IPS DF 4.7 (cell line): Measurements from ENCODE around the gene SLC25A28.

Experiments
- DNase-seq: peaks from one replicate; pipeline ENCODE4 v3.0.0-alpha.2; 2013; ENCODE audit warnings: low spot score; ENCODE audit errors: extremely low read depth

SLC25A28 gene

DNA sequence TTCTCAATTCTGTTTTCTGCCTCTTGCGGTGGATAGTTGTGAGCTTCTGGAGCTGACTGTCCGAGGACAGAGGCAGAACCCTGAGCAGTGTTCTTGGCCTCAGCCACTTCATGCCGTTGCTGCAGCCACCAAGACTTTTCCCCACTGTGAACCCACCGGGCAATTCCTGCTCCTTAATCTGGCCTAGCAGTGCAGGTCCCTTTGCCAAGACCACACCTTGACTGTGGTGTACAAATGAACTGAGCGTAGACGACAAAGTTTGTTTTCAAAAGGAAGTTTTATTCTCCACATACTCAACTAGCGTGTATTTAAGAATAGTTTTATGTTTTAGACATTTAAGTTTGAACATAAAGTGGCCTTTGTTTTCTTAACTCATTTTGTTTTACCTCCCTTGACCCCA, 29.4 kb downstream of the SLC25A28 start:
- no peak for DNase-seq

DNA sequence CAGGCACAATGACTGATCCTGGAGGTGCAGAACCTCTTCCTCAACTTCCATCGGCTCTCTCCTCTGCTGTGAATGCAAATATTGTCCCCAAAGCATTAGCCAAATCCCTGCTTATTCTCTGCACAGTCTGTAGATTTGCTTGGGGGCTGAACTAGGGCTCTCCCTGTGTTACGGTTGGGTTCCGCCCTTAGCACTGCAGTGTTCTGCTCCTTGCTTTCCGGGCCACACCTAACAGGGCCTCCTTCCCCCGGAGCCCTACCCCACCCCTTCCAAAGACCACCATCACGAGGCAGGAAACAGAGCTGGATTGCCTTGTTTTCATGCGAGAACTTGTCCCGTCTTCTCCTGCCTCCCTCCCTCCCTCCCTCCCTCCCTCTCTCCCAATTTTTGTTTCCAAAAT, 36.6 kb downstream of the SLC25A28 start:
- no peak for DNase-seq

DNA sequence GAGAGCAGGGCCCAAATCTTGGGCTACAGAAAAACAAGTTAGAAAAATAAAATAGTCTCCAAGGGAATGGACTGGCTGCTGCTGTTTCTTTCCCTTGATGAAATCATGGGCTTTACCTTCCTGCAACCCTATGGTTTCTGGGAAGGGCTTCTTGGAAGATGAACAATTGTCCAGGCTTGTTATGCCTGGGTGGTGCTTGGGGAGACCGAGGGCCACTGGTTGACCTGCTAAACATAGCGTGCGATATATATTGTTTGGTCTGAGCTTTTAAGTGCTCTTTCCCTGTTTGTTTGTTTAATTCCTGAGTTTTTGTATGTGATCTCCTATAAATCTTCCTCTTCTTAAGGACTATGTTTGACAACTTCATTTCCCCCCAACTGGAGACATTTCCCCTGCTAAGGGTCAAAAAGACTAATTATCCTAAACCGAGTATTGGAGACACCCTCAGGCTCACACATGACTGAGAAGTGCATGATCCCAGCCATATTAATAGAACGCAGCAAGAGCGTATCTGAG, 37.9 kb downstream of the SLC25A28 start:
- DNase-seq = no peak

DNA sequence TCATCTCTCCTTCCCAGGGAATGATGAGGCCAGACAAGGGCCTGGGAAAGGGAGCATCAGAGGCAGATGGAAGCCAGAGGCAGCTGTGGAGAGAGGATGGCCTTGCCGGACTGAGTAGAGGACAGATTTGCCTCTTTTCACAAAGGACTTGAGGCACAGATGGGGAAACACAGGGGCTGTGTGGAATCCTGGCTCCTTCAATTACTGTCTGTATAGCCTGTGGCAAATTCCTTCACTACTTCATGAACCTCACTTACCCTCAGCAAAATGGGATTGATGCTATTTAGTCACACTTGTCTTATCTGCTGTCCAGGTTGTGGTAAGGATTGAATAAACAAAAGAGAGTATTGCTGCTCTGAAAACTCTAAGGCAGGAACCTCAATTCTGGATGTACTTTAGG, 40.3 kb downstream of the SLC25A28 start:
- DNase-seq = no peak

DNA sequence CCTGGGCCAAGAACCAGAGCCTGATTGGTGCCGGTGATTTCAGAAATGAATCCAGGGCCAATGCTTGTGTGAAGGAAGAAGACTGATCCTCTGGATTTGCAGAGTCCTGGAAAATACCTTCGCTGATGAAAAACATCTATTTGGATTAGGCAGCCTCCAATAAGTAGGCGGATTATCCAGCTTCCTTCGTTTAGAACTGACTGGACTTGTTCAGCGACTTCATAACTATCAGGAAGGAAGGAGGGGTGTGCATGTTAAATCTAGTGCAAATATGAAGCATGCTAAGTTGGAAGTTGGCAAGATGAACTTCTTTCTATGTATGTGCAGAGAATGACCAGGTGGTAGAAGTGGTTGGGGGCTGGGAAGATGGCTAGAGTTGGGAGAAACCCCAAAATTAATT, 46.4 kb downstream of the SLC25A28 start:
- no peak for DNase-seq

DNA sequence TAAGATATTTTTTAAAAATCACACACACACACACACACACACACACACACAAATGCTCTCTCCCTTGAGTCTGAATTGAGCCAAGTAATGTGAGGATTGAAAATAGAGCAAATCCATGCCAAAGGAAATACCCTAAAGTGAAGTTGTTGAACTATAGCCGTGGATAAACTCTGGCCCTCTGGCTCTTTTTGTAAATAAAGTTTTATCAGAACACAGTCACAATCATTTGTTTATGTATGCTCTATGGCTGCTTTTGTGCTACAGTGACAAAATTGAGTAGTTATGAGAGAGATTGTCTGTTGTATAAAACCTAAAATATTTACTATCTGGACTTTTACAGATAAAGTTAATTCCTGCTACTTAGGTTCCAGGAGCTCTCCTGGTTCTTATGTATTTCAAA, 48.4 kb downstream of the SLC25A28 start:
- DNase-seq = no peak

DNA sequence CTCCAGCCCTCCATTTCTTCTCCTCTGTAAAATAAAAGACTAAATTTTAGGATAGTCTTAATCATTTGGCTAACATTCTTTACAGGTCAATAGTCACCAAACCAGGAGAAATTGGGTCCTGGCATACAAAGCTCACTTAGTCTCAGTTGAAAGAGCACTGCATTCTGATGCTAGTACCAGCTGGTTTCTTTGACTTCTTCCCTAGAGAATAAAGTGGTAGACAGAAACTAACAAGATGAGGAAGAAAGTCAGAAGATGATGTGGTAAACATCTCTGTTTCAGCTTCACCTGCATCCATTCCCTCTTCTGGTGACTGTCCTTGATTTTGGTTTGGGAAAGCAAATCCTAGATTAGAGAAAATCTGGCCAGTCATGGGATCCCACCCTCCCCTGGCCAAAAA, 50.3 kb downstream of the SLC25A28 start:
- no peak for DNase-seq

DNA sequence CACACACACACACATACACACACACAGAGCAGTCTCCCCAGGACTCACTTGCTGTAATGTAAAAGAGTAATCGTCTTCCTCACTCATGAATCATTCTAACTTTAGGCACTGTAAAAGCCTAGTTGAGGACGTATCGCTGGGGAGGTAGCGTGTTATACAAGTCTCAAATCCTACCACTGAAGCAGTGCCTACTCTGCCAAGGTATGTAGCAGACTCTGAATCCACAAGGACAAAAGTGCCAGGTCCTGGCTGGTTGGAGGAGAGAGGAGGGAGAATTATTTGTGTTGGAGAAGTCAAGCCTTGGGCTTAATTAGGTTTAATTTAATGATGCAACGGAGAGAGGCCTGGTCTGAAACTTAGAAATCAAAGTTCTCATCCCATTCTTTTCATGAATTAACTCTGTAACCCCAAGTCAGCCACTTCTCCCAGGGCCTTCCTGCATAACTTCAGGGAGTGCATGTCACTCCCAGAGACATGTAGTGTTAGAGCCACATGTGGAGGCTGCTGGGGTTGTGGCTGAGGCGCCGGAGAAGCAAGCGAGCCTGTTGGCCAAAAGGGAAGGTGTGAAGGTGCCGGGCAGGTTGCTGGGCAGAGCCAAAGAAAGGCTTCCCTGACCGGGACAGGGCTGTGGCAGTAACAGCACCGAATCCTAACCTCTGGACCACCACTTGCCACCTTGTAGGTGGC, 50.8 kb downstream of the SLC25A28 start:
- no peak for DNase-seq

DNA sequence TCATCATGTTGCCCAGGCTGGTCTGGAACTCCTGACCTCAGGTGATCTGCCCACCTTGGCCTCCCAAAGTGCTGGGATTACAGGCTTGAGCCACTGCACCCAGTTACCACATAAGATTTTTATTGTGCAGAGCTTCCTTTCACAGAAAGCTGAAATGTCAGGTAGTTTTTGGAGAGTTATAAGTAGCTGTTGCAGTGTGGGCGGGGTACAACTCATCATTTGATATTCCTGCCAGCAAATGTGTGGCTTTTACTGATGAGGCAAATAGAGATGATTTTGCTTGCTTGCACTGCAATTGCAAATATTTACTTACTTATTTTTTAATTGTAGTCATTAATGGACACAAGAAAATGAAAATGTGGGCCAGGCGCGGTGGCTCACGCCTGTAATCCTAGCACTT, 55.1 kb downstream of the SLC25A28 start:
- DNase-seq = no peak

DNA sequence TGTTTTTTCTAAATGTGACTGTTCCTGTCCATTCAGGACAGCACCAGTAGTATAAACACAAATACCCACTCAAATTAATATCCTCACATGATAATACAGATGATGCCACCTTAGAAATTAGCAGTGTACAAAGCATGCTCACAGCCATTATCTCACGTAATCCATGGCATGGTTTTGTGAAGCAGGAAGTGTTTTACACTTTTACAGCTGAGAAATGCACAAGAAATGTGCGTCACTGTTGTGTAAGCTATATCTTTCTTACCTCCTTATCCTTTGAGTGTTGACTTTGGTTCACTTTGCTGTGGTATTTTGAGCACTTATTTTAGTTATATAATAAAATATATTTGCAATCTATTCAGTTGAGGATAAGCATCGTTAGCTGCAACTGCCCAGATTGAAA, 55.9 kb downstream of the SLC25A28 start:
- DNase-seq = no peak

DNA sequence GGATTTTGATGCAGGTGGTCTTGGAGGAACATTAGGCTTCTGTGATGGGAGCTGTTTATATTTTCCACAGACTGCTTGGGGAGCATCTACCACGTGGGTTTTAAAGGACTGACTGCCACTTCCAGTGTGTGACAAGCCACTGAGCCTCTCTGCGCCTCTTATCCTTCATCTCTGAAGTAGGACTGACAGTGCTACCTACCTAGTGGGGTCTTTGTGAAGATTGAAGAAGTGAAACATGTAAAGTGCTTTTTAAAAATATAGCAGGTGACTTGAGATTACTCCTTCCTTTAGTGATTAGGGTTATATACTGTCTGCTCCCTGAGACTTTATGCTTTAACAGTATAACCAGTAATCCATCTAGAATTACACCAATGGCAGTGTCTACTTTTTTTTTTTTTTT, 57.6 kb downstream of the SLC25A28 start:
- no peak for DNase-seq
